Hematopoietic multipotent progenitor cell treated with erythropoietin and hydrocortisone succinate and interleukin-3 and kit ligand, for 8 days (in vitro differentiated cells): ENCODE results near the gene TRAF3IP1.

ENCODE experiments used
- DNase-seq: peaks from one replicate; pipeline ENCODE4 v3.0.0-alpha.2; 2015

The TRAF3IP1 gene

GRCh38 chr2:238412067-238412767 is 91.9 kb downstream of the TRAF3IP1 start:
- no peak for DNase-seq

- DNase-seq = no peak
These were observed 93.0 kb downstream of the TRAF3IP1 start for GRCh38 chr2:238413368-238413767.

- no peak for DNase-seq
These were observed 94.9 kb downstream of the TRAF3IP1 start for GRCh38 chr2:238415036-238415764.

GRCh38 chr2:238415893-238416292 is 95.6 kb downstream of the TRAF3IP1 start:
- DNase-seq = no peak

GRCh38 chr2:238418196-238418998 is 98.1 kb downstream of the TRAF3IP1 start:
- no peak for DNase-seq

GRCh38 chr2:238418999-238419546 is 98.8 kb downstream of the TRAF3IP1 start:
- DNase-seq = no peak

- no peak for DNase-seq
These were observed 100.1 kb downstream of the TRAF3IP1 start for GRCh38 chr2:238420442-238420841.

- DNase-seq = peak; percentile 94
These were observed 100.8 kb downstream of the TRAF3IP1 start for GRCh38 chr2:238420878-238421694.

- DNase-seq = no peak
These were observed 101.3 kb downstream of the TRAF3IP1 start for GRCh38 chr2:238421695-238422035.

GRCh38 chr2:238422285-238422684 is 102.0 kb downstream of the TRAF3IP1 start:
- DNase-seq = peak; percentile 93

- DNase-seq = no peak
These were observed 102.6 kb downstream of the TRAF3IP1 start for GRCh38 chr2:238422940-238423339.

GRCh38 chr2:238423561-238424312 is 103.4 kb downstream of the TRAF3IP1 start:
- DNase-seq = peak; percentile 27

- no peak for DNase-seq
These were observed 104.0 kb downstream of the TRAF3IP1 start for GRCh38 chr2:238424313-238424700.

- DNase-seq = no peak
These were observed 105.2 kb downstream of the TRAF3IP1 start for GRCh38 chr2:238425505-238425978.

- peak; percentile 36 for DNase-seq
These were observed 105.8 kb downstream of the TRAF3IP1 start for GRCh38 chr2:238425979-238426567.

GRCh38 chr2:238426568-238427434 is 106.5 kb downstream of the TRAF3IP1 start, which contains the start of gene ASB1:
TSS of gene ASB1 (plus strand) at chr2:238426927. CDS start at chr2:238427071, 144 bp downstream.
- DNase-seq = peak; percentile 76

- DNase-seq = peak; percentile 12
These were observed 107.3 kb downstream of the TRAF3IP1 start for GRCh38 chr2:238427435-238428162.

- no peak for DNase-seq
These were observed 108.5 kb downstream of the TRAF3IP1 start for GRCh38 chr2:238428866-238429265.

GRCh38 chr2:238430781-238431180 is 110.5 kb downstream of the TRAF3IP1 start:
- no peak for DNase-seq
